Left forelimb (tissue), 1 donor: ENCODE results near the gene PYGO1.
"Not testable (repeated sequence)": the region's sequence is repeated elsewhere in the genome, so short reads cannot be mapped to it uniquely, and the experiment has no call there.

Experiments used
- DNase-seq: peaks from one replicate; pipeline ENCODE4 v3.0.0-alpha.2; 2018; ENCODE audit warnings: low spot score

Gene PYGO1, protein sequence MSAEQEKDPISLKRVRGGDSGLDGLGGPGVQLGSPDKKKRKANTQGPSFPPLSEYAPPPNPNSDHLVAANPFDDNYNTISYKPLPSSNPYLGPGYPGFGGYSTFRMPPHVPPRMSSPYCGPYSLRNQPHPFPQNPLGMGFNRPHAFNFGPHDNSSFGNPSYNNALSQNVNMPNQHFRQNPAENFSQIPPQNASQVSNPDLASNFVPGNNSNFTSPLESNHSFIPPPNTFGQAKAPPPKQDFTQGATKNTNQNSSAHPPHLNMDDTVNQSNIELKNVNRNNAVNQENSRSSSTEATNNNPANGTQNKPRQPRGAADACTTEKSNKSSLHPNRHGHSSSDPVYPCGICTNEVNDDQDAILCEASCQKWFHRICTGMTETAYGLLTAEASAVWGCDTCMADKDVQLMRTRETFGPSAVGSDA

DNA sequence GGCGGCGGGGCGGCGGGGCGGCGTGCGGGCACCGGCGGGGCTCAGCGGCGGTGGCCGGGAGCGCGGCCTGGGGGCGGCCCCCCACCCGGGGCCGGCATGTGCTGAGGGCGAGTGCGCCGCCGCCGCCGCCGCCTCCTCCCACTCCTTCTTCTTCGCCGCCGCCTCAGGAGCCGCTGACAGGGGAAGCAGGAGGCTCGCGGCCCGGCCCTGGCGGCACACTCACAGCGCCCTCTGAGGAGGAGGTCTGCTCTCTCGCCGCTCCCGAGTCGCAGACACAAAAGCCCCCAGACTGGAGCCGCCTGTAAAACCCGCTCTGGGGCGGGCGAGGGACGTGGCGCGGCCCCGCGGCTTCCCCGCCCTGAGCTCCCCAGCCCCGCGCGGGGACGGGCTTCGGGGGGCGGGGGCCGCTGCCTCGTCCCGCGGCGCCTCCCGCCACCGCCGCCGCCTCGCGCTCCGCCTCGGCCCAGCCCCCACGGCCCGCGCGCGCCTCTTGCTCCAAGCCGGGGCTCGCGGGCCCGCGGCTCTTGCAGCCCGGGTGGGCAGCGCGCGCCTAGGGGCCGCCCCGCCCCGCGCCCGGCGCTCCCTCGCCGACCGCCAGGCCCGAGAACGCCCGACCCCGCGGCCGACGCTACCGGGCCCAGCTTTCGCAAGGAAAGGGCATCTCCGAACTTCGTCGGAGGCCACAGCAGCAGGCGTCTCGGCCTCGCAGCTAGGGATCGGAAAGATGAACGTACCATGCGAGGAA lies at the start of gene PYGO1:
Gene PYGO1, minus strand, starts transcription at position 276 of the 745 bp plus-strand sequence. CDS start 462 bp downstream, outside the sequence.
- peak; percentile 83 for DNase-seq

DNA sequence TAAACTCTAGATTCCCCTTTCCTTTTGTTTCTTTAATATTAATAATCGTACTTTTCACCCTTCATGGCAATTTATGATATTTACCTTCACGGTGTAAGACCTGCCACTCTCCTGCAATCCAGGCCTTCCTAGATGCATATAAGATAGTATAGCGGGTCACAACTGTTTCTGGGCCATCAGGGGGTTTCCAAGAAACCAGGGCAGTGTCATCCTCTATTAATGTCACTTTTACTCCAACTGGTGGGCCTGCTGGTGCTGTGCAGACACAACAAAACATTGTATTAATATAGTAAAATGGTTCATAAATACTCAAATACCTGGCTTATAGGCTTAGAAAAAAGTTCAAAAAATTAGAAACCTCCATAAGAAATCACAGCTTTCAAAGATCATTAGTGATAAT lies 48.9 kb upstream of the PYGO1 start:
- no peak for DNase-seq

DNA sequence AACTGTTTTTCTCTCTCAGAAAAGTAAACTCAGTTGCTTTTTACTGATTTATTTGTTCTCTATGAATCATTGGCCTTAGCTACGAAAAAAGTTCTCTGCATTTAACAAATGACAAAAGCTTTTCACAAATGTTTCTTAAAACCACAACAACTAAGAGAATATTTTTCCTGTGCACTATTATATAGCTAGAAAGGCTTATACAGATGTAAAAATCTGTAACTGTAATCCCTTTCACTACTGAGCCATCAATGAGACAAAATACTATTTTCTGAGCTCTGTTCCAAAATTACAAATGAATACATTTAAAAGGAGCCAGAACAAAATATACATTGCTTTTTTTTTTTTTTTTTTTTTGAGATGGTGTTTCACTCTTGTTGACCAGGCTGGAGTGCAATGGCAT lies 45.6 kb upstream of the PYGO1 start:
- DNase-seq = no peak

DNA sequence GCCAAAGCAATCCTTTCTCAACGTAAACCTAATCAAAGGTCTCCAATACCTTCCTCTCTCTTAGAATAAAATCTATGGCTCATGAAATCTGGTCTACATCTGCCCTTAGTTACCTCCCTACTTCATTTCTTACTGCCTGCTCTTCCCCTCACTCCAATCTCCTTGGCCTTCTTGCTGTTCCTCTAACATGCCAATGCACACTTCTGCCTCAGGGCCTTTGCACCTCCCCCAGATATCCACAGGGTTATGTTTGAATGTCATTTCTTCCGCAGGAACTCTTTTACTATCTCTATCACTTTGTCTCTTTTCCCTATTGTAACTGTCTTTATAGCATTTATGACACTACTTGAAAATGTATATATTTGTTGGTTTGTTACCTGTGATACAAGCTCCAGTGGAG lies 44.3 kb upstream of the PYGO1 start:
- no peak for DNase-seq

DNA sequence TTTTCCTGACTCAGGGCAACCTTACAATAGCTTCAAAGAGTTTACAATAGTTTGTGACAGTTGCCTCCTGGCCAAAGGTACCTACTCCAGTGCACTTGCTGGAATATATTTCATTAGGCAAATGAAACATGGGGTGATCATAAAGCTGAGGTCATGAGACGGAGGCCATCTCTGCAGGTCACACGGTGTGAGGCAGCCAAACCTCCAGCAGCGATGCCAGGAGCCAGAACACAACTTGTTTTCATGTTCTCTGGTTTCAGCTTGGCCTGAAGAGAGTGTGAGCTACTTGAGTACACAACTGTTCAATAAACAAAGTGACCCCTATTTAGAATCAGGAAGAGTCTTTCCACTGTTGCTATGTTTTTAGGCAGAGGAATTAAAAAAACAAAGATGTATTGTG lies 42.7 kb upstream of the PYGO1 start:
- no peak for DNase-seq

DNA sequence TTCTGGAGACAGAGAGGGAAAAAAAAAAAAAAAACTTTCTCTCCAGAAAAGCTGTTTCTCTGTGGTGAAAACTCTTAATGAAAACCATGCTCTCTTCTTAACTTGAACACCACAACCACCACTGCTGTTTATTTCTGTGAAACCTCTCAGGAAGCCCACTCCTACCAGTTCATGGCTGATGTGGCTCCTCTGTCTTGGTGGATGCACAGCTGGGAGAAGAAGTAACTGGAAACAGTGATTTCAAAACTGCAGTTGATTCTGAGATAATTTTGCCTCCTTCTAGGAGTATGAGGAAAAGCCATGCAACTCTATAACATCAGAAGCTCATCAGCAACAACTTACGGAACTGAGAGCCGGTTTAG lies 40.2 kb upstream of the PYGO1 start:
- DNase-seq = no peak

DNA sequence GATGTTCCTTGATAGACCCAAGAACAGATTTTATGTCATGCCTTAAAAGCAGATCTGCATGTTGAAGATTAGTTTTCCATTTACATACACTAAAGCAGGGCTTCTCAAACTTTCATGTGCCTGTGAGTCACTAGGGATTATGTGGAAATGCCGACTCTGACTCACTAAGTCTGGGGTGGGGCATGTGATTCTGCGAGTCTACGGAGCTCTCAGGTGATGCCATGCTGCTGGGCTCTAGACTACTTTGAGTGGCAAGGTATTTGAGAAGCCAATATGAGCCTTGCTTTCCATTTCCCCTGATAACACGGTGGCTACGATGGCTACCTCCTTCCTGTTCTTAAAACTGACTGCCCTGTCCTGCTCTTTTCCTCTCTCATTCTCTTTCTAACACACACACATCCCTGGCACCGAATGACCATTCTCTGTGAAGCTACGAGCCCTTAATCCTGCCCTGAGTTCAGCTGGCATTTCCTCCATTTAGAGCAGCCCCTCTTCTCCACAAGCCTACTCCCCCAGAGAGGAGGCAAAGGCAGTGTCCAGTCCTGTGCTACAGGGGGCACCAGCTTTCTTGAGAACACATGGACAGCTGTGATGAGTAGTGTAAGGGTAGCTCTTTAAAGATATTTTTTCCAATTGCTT lies 39.7 kb upstream of the PYGO1 start:
- no peak for DNase-seq

DNA sequence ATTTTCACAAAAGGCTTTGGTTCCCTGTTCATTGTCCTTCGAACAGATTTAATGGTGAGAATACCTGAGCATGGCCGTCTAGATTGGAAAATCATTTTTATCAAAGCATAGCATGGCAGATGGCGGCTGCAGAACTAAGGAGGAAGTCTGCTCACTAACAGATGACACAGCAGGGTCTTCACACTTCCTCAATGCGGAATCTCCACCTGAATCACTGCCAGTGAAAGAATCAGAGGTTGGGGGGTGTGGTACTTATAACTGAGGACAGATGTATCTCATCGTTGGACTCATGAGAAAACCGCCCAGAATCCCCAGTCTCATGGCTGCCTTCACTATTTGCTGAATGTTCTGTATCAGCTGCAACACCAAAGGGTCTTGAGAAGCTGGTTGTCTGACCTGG lies 31.6 kb upstream of the PYGO1 start:
- no peak for DNase-seq

DNA sequence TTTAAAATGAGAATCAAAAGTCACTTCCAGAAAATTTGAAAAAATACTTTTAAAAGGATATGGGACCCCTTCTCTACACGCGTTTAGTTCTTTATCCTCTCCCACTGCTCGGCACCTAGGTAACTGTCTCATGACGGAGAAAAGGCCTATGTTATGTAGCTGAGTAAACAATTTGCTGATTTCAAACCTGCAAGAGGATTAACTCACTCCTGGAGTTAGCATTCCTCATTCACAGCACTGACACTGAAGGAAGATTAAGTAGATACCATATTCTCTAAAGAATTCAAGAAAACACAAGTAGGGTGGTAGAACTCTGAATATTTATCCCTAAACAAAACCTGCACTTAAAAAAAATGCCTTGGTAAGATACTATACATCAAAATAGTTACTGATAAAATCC lies 30.2 kb upstream of the PYGO1 start:
- no peak for DNase-seq

DNA sequence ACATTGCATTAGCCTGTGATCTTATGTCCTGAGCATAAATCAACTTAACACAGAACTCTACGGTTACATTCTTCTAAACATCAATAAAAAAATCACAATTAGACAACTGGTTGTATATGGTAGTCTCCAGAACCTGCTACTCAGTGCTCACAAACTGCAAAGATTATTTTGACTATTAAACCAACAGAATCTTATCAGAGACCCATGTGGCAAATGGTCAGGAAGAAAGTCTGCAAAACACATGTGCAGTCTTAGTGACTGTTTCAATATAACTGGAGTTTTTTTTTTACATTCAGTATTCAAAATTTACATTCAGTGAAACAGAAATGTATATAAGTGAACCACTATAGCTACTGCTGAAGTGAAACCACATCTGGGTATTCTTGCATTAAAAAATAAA lies 27.3 kb upstream of the PYGO1 start:
- DNase-seq = no peak

DNA sequence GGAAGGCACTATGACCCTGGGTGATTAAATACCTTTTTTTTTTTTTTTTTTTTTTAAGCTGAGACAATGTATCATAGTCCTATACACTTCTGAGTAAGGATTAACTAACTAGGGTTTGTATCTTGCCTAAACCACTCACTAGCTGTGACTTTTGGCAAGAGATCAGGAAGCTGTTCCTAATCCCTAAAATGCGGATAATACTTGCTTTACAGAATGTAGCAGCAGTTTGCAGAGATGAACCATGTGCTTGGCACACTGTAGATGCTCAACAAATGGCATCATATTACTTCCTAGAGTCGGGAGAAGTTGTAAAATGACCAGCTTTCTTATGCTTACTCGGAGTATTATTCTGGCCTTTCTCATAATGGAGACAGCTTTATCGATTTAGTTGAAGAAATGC lies 25.6 kb upstream of the PYGO1 start:
- DNase-seq = no peak

DNA sequence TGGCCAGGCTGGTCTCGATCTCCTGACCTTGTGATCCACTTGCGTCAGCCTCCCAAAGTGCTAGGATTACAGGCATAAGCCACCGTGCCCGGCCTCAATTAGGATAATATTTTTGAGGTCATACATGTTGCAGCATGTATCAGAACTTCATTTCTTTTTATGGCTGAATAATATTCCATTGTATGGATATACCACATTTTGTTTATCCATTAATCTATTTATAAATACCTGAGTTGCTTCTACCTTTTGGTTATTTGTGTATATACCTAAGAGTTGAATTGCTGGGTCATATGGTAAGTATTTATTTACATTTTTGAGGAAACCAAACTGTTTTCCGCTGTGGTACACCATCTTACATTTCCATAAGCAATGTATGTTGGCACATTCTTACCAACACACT lies 18.1 kb upstream of the PYGO1 start:
- no peak for DNase-seq

DNA sequence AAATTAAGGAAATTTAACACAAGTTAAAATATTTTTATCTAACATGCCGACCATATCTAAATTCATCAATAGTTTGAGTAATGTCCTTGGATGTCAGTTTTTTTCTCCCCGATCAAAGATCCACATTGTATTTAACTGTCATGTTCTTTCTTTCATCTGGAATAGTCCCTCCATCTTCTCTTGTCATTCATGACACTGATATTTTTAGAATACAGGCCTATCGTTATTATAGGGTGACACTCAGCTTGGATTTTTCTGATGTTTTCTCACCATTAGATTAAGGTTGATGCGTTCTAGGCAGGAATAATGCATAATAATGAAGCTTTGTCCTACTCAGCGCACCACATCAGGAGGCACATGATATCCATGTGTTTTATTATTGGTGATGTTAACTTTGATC lies 13.2 kb upstream of the PYGO1 start:
- no peak for DNase-seq

DNA sequence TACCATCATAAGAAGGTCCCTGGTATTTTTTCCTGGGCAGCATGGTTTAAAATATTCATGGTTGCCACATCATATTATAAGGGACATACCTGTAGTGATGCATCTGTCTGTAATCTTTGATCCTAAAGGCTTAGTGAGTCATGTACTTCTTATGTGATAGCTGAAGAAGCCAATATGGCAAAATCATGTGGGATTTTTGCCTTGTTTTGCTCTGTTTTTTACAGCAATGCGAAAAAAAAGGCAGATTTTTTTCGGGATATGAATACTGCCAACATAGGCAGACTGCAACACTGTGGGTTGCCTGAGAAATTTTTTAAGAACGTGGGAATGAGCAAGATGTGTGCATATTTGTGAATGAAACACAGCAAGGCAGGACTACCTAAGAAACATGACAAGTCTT lies 11.3 kb upstream of the PYGO1 start:
- no peak for DNase-seq

DNA sequence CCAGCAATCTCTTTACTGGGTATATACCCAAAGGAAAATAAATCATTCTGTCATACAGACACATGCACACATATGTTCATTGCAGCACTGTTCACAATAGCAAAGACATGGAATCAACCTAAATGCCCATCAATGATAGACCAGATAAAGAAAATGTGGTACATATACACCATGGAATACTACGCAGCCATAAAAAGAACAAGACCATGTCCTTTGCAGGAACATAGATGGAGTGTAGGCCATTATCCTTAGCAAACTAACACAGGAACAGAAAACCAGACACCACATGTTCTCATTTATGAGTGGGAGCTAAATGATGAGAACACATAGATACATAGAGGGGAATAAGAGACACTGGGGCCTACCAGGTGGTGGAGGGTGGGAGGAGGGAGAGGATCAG lies 4.9 kb upstream of the PYGO1 start:
- DNase-seq = not testable (repeated sequence)

DNA sequence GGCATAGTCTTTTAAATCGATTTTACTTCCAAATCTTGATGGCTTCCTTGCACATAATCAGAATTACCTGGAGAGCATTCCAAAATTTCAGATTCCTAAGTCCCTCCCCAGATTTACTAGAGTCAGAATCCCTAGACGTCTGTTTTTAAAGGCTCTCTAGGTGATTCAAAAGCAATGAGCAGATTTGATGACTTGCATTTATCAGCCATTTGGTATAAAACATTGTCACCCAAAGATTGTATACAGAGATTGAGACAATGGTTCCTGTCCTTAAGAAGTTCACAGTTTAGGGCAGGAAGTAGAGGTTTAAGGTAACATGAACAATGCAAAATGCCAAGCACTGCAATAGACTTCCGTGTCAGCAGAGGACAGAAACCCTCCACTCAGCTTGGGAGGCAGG lies 2.6 kb upstream of the PYGO1 start:
- DNase-seq = no peak

DNA sequence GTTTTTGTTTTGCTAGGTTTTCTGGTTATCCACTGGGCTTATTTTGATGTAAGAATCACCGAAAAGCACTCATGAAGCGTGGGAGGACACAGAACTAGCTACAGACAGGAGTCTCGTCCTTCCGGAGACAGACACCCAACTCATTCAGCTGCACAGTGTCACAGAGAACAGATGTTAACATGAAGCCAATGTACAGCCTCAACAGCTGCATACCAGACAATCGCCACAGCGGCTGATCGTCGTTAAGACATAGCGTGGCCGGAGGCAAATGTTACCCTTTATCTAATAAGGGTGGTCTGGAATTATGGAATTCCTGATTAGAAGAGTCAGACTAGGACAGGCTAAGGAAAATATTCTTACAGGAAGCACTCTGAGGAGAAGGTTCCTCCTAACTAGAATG lies 1.1 kb upstream of the PYGO1 start:
- no peak for DNase-seq

DNA sequence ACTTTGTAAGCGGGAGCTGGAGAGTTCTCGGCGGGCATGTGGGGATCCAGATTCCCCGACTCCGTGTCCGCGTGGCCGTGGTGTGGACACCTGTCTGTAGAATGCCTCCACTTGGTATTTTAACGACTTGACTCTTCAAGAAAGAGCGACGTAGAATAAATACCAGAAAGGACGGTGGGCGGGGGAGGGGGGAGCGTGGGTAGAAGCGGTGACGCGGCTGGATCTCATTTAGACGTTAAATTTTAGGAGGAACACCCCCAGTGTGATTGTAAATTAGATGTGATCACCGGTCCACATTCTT lies 620 bp upstream of the PYGO1 start:
- DNase-seq = no peak

DNA sequence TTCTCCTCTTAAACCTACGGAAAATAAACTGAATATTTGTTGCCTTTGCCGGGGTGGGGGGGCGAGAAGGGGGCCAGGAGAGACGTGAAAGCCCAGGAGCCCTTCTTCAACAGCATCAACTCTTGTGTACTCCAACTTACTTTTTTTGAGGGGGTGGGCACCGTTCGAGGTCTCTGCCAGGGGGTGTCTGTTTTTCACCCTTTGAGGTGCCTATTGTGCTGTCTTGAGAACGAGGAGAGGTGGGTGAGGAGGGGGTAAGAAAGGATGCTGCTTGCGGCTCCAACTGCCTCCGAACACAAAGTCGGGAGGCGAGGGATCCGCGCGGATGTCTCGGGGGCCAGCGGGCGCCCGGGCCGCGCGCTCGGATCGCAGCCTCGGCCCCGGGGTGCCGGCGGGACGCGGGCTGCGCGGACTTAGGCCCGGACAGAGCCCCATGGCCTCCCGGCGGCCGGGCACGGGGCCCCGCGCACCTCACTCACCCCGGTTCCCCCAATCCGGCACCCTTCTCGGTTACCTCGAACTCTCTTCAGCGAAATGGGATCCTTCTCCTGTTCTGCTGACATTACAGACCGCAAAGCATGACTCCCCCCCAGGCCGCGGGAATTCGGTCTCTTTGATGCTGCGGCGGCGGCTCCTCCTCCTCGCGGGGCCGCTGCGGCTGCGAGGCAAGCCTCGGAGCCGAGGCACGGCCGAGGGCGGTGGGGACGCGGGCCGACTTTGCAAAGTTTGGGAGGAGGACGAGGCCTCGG lies 650 bp downstream of the PYGO1 start:
- peak; percentile 79 for DNase-seq

DNA sequence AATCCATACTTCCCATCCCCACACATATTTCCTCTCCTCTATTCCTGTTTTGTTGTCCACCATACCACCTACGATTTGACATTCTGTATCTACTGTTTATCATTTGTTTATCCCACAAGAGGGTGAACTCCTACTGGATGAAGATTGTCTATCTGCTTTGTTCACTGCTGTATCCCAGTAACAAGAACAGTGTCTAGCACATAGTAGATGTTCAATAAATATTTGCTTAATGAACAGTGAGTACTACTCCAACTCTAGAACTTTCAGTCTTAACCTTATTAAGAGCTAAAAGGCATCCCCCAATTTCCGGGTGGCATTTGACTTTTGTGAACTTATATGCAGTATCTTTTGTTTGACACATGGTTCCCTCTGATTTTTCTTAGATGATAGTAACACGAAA lies 1.3 kb downstream of the PYGO1 start:
- DNase-seq = no peak

DNA sequence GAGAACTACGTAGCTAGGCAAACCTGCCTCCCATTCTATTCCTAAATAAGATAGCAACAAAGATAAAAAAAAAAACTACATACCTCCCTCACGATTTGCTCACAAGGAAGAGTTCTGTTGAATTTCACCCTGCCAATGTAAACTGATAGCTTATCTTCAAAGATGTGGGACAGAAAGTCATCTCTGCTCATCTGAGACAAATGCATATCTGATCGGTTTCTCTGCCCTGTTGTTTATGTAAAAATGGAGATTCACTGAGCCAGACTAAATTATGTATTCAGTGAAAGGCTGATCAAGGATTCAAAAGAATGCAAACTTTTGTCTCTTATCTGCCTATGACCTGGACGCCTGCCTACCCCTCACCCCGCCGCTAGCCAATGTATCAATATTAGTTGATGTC lies 11.2 kb downstream of the PYGO1 start:
- no peak for DNase-seq

DNA sequence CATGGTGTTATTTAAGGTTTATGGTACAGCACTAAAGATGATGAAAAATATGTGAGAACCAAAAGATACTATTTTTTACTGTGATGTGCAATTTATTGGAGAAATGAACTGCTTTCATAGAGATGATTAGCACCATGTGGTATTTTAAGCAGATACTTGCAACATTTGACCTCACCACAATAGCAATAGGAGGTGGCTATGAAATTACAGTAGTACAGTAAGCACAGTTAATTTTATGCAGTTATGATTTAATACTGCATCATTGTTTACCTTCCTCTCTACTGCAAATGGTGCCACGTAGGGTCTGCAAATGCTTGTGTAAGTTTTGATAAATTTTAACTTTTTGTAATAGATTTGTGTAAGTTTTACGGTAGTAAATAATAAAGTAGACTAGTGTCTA lies 14.0 kb downstream of the PYGO1 start:
- no peak for DNase-seq

DNA sequence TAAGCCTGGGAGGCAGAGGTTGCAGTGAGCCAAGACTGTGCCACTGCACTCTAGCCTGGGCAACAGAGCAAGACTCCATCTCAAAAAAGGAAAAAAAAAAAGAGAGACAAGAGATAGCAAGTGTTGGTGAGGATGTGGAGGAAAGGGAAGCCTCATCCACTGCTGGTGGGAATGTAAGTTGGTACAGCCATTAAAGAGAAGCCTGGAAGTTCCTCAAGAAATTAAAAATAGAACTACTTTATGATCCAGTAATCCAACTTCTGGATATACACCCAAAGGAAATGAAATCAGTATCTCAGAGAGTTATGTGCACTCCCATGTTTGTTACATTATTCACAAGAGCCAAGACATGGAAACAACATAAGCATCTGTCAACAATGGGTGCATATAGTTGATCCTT lies 14.9 kb downstream of the PYGO1 start:
- DNase-seq = no peak
